GM12865 (cell line): ENCODE results near the gene CNKSR3.

ENCODE experiments used
- DNase-seq: peaks from one replicate; pipeline ENCODE4 v3.0.0; 2010; ENCODE audit warnings: low read depth
- H3K4me3 ChIP-seq: 2 replicates; pipeline ENCODE4 v1.5.1; 2011; ENCODE audit warnings: mild to moderate bottlenecking, low read depth, low read length, control low read depth
- TF ChIP-seq, protein P1 (sequence below): IDR thresholded peaks from 2 replicates; pipeline ENCODE4 v1.5.1; 2011; ENCODE audit warnings: low read length, control low read depth, low read depth, inconsistent platforms; ENCODE audit not compliant: insufficient read depth; ENCODE audit errors: missing control alignments

CNKSR3 gene

DNA sequence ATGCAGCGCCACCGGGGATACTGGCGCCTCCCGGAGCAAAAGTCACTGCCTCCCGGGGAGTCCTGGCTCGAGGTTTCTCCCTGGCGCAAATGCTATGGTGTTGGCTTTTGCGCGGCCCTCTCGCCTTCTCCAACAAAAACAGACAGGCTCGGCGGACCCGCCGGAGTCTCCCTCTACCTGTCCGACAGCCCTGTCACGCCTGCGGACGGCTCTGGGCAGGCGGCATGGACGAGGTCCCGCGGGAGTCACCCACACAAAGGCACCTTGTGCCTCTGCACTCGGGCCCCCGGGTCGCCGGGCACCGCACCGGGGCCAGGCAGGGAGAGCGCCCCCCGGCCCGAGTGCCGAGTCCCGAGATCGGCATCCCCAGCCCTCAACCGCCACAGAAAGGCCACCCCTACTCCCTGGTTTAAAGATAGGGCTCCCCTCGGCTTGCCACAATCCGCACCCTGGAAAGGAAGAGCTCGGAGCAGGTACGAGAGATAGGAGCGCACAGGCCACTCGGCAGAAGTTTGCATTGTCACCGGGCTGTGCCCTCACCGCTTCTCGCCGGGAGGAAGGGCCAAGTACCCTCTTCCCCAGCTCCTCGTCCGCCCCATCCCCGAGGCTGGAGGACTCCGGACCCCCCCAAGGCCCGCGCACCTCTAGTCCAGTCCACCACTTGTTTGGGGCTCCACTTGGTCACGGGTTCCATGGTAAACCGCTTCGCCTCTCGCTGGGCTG lies 903 bp downstream of the CNKSR3 start:
- no peak for DNase-seq
- peak overlapping the region; percentile 50 for H3K4me3 ChIP-seq
- TF ChIP-seq, protein P1, sequence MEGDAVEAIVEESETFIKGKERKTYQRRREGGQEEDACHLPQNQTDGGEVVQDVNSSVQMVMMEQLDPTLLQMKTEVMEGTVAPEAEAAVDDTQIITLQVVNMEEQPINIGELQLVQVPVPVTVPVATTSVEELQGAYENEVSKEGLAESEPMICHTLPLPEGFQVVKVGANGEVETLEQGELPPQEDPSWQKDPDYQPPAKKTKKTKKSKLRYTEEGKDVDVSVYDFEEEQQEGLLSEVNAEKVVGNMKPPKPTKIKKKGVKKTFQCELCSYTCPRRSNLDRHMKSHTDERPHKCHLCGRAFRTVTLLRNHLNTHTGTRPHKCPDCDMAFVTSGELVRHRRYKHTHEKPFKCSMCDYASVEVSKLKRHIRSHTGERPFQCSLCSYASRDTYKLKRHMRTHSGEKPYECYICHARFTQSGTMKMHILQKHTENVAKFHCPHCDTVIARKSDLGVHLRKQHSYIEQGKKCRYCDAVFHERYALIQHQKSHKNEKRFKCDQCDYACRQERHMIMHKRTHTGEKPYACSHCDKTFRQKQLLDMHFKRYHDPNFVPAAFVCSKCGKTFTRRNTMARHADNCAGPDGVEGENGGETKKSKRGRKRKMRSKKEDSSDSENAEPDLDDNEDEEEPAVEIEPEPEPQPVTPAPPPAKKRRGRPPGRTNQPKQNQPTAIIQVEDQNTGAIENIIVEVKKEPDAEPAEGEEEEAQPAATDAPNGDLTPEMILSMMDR: no peak

- TF ChIP-seq, protein P1: no peak
- no peak overlapping the region for H3K4me3 ChIP-seq
- no peak for DNase-seq
Observed at GRCh38 chr6:154508573-154509375, 1.7 kb downstream of the CNKSR3 start.

- H3K4me3 ChIP-seq: no peak overlapping the region
- TF ChIP-seq, protein P1: no peak
Observed at GRCh38 chr6:154506991-154507898, 3.2 kb downstream of the CNKSR3 start.

DNA sequence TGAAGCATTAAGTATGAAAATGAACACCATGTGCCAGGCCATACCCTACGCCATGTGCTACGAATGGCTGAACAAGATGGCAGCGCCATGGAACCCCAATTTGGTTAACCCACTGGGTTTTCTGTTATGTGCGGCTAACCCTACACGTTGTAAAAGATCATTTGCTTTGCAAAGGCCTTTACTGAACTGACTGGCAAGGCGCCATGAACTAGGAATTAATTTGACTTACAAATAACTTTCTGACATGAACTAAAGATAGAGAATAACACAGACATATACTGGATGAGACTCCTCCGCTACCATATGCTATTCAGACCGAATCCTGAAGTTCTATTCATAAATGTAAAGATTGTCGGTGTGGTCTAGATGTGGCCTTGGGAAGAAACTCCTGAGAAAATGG lies 3.9 kb downstream of the CNKSR3 start:
- DNase-seq: no peak
- TF ChIP-seq, protein P1: no peak
- H3K4me3 ChIP-seq: no peak overlapping the region

More at GRCh38 chr6:154506991-154507898, 3.2 kb downstream of the CNKSR3 start:
- no peak for DNase-seq

DNA sequence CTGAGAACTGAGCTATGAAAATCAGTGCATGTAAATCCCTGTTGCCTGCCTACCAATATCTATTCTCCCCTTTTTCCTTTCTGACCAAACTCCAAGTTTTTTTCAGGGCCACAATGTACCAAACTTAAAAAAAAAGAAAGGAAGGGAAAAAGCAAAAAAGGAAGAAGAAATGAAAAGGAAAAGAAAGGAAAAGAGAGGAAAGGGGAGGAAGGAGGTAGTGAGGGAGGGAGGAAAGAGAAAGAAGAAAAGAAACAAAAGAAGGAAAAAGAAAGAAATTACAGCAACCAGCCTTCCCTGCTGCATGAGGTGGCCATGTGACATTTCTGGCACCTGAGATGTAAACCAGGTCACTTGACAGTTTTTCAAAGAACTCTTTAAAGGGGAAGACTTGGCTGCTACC lies 4.4 kb downstream of the CNKSR3 start:
- DNase-seq: no peak
- TF ChIP-seq, protein P1: no peak
- no peak overlapping the region for H3K4me3 ChIP-seq

DNA sequence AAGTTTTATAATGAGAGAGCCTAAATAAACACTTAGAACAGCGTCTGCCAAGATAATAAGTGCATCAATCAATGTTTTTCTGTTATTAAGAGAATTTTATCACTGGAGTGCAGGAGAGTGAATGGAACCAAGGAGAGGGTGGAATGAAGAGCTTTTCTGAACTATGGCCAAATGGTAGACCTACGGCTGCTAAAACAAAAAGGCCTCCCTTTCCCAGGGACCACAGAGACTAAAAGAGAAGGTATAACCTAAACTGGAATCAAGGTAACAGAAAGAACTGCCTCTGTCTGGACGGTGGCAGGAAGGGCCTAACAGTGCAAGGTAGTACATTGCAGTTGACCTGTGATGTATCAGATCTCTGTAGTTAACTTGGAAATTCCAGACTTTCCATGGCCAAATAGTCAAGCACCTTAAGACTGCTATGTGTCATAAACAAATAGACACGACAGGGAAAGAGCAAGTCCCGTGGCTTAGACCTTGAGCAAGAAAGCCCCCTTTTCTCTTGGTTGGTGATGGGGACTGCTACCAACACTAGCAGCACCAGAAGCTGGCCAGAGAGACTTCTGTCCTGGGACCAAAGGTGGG lies 5.5 kb downstream of the CNKSR3 start:
- TF ChIP-seq, protein P1: no peak
- DNase-seq: no peak

More for the DNA sequence above, 5.5 kb downstream of the CNKSR3 start:
- H3K4me3 ChIP-seq: no peak overlapping the region
